Measurements from ENCODE around the gene ANKRD13B.
"Not testable (repeated sequence)": the region's sequence is repeated elsewhere in the genome, so short reads cannot be mapped to it uniquely, and the experiment has no call there.

Gene ANKRD13B

GRCh38 chr17:29592850-29593551 is at the start of gene ANKRD13B:
TSS of gene ANKRD13B (plus strand) at chr17:29593132. CDS start at chr17:29593622, 490 bp downstream.
- DNase-seq = peak; percentile 40

DNA sequence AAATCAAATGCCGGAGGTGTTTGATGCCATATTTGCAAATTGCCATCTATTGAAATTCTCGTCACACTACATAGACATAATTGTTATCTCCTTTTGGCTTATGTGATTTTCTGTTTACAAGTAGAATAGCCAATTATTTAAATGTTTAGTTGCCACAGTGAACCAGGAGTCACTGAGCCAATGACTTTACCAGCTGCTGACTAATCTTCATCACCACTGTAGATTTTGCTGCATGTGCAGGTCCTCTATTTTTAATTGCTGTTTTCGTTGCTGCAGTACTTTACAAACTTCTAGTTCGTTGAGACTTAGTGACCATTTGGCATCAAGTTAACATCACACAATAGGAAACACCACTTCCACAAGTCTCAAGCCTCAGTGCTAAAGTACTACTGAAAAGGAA is 48.9 kb upstream of the ANKRD13B start:
- DNase-seq = no peak

GRCh38 chr17:29546085-29546484 is 46.8 kb upstream of the ANKRD13B start:
- no peak for DNase-seq

- no peak for DNase-seq
Observed at GRCh38 chr17:29546830-29547229, 46.1 kb upstream of the ANKRD13B start.

GRCh38 chr17:29549177-29549923 is 43.6 kb upstream of the ANKRD13B start:
- DNase-seq = no peak

DNA sequence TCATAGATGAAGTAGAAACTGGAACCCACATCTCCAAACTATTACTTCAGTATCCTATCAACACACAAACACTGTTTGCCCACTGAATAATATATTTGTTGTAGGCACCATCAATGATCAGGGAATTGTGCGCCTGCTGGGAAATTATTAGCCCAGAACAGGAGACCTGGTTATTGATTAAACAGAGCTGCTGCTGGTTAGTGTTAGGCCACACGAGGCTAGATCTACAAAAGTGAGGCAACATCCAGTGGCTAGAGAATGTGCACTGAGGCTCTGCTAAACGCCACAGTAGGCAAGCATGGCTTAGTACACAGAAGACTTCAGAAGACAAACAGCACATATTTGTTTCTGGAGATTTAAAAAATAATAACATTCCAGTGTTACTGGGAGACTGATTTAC is 37.1 kb upstream of the ANKRD13B start:
- no peak for DNase-seq

- no peak for DNase-seq
Observed at GRCh38 chr17:29557085-29557738, 35.7 kb upstream of the ANKRD13B start.

GRCh38 chr17:29557739-29558116 is 35.2 kb upstream of the ANKRD13B start:
- no peak for DNase-seq

- not testable (repeated sequence) for DNase-seq
Observed at GRCh38 chr17:29558139-29558538, 34.8 kb upstream of the ANKRD13B start.

DNA sequence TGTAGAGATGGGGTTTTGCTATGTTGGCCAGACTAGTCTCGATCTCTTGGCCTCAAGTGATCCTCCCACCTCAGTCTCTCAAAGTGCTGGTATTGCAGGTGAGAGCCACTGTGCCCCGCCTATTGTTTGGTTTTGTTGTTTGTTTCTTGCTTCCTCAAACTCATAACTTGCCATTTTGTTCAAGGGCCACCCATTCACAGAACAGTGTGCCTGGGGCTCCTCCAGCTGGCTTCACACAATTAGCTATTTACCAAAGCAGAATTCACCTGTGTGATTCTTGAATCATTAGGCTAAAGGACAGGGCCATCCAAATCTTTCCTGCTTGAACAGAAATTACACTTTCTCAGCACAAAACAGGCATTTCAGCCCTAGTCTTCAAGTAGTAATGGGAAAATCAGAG is 33.3 kb upstream of the ANKRD13B start:
- DNase-seq = no peak

DNA sequence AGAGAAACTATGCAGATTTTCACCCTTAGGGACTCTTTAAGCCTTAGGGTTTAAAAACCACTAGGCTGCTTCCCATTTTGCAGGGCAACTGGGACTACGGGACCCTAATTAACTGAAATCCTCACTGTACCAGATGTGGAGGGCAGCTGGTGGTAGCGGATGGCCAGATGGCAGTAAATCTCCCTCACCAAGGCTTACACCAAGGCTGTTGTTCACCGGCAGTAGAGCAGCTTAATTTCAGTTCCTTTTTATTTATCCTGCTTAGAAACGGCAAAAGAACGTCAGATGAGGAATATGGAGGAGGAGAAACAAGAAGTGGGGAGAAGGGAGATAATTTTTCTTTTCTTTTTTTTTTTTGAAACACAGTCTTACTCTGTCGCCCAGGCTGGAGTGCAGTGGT is 32.6 kb upstream of the ANKRD13B start:
- DNase-seq = no peak

GRCh38 chr17:29561554-29562517 is 31.1 kb upstream of the ANKRD13B start:
- DNase-seq = peak; percentile 24

- DNase-seq = no peak
Observed at GRCh38 chr17:29562615-29563014, 30.3 kb upstream of the ANKRD13B start.

DNA sequence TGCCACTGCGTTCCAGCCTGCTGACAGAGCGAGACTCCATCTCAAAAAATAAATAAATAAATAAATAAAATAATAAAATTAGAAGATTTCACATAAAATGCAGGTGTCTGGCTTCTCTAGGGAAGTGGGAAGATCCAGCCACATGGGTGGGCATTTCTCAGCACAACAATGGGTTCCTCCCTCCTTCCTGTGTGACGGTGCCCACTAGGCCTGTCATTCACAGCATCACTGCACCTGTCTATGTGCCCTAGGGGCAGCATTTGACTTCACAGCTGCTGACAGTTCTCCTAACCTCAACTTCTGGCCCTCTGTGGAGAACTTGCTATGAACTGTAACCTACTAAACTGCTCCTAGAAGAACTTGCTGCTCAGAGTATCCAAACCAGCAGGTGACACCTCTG is 29.1 kb upstream of the ANKRD13B start:
- no peak for DNase-seq

DNA sequence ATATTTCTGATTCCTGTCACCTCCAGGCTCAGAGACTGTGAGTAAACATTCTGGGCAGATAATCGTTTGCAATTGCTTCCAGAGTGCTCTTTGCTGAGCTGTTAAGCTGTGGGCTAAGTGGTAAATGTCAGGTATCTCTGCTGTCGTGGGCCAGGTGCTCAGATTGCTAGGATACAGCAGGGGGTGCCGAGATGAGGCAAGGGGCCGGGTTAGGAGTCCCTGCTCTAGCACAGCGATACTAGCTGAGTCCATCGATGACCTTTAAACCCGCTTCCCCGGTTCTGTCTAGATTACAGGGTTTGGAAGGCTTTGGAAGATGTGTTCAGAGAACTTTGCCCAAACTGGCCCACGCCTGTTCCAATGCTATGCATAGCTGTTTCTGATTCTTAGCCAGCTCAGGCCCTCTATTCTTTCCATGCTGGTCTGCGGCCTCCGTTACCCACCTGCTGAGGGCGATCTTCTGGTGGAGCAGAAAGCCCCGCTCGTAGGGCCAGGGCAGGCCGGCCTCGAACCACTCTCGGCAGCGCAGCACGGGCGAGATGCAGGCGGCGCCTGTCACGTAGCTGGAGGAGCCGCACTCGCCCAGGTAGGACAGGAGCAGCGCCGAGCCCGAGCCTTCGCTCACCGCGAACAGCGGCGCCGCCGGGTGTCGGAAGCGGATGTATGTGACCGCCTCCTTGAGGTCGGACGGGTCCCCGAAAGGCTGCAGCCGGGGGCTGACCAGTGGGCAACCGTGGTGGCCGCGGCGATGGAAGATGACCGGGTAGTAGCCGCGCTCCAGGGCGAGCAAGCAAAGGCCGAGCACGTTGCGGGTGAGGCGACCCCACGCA is 27.1 kb upstream of the ANKRD13B start:
- peak; percentile 63 for DNase-seq

GRCh38 chr17:29566473-29567303 is 26.2 kb upstream of the ANKRD13B start, which contains the start of gene ABHD15:
TSS of gene ABHD15 (minus strand) at chr17:29567037. CDS start at chr17:29566966, 71 bp downstream.
- DNase-seq = peak; percentile 57

DNA sequence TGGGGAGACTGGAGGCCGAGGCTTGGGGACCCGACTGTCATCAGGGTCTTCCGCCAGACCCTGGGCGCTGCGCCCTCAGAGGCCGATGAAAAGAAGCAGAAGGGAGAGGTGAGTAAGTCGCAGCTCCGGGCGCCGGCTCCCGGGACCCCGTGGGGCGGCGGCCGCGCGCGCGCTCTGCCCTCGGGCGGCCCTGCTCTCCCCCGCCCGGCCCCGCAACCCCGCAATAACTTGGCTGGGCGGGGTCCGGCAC is 25.7 kb upstream of the ANKRD13B start:
- DNase-seq = no peak

- peak; percentile 81 for DNase-seq
Observed at GRCh38 chr17:29567554-29568330, 25.2 kb upstream of the ANKRD13B start.

DNA sequence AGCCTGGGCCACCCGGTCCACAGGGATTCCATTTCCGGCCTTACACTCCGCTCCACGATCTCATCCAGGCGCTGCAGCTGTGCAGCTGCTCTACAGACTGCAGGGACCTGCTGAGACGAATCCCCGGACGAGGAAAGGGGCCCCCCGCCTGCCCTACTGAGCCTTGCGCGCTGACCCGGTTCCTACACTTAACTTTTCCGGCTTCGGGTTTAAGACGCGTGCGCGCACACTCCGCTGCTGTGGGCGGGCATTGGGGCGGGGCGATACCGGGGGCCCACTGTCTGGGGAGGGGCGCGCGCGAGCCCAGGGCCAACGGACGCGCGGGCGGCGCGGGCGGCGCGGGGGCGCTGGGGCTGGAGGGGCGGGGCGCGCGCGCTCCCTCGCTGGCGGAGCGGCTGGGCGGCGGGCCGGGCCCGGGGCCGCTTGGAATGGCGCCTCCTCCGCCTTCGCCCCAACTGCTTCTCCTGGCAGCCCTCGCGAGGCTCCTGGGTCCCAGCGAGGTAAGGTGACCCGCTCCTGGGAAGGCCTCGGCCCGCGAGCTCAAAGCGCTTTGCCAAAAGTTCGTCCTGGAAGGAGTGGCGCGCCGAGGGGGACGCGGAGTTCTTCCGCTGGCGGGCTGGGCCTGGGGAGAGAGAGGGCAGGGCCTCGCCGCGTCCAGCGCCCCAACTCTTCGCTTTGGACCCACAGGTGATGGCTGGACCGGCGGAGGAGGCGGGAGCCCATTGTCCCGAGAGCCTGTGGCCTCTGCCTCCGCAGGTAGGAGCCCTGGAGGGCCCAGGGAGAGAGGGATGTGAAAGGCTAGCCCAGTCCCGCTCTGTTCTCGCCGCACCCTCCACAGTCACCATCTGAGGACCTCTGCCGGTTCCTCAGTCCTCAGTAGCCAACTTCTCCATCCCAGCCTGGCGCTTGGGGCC is 24.3 kb upstream of the ANKRD13B start, which contains the start of gene TP53I13:
Gene TP53I13 (plus strand): TSS at position 371 of the 914 bp plus-strand sequence. CDS start 58 bp downstream, at position 429.
- DNase-seq = peak; percentile 93
